Measurements from ENCODE around the gene CBARP.
A peak's percentile ranks its signal among the peaks of the same experiment; 100 is the strongest.

DNA sequence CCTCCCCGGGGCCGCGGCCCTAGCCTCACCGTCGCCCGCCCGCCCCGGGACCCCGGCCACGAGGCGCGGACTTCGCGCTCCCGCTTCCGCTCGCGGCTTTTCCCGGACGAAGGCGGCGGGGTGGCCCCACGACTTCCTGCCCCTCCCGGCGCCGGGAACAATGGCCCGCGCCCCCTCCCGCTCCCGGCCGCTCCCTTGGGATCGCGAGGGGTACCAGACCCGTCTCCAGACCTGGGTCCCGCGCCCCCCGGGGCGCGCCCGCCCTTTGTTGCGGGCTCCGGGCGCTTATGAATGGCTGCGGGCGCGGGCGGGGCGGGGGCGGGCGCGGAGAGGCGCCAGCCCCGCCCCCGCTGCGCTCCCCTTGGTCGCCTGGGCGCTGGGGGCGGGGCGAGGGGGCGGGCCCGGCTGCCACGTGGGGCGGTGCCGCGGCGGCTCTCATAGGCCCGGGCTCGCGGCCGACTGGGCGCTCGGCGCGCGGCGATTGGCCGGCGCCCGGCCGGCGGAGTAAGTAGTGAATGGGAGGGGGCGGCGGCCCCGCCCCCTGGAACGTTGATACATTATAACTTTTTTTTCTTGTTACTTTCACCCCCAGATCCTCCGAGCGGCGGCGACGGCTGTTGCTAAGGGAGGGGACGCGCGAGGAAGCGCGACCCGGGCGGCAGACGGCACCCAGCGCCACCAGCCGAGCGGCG is 11.6 kb upstream of the CBARP start:
- peak in 1 of 2 donors; percentile 89 for TF ChIP-seq POLR2A (IDR thresholded peaks at IDR 0.05)
- TF ChIP-seq, protein P1, sequence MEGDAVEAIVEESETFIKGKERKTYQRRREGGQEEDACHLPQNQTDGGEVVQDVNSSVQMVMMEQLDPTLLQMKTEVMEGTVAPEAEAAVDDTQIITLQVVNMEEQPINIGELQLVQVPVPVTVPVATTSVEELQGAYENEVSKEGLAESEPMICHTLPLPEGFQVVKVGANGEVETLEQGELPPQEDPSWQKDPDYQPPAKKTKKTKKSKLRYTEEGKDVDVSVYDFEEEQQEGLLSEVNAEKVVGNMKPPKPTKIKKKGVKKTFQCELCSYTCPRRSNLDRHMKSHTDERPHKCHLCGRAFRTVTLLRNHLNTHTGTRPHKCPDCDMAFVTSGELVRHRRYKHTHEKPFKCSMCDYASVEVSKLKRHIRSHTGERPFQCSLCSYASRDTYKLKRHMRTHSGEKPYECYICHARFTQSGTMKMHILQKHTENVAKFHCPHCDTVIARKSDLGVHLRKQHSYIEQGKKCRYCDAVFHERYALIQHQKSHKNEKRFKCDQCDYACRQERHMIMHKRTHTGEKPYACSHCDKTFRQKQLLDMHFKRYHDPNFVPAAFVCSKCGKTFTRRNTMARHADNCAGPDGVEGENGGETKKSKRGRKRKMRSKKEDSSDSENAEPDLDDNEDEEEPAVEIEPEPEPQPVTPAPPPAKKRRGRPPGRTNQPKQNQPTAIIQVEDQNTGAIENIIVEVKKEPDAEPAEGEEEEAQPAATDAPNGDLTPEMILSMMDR (IDR thresholded peaks at IDR 0.05): no peak
